Chondrocyte (in vitro differentiated cells): Measurements from ENCODE around the gene MAGIX. TPM values are rescaled to one million over a fixed set of nuclear protein-coding genes. Genes with fewer than 3 reads are reported as not detected.
A peak's percentile ranks its signal among the peaks of the same experiment; 100 is the strongest.

Source experiments
- DNase-seq: peaks from one replicate; pipeline ENCODE4 v3.0.0; 2021; ENCODE audit warnings: mixed read lengths, low spot score
- H3K27ac Mint-ChIP-seq: one replicate; pipeline ENCODE4 v1.8.0; 2021; ENCODE audit warnings: mild to moderate bottlenecking, moderate library complexity, mixed read lengths; ENCODE audit not compliant: unreplicated experiment
- H3K27me3 Mint-ChIP-seq: 2 replicates; pipeline ENCODE4 v1.8.0; 2021; ENCODE audit warnings: low read depth, mixed read lengths
- H3K36me3 Mint-ChIP-seq: 2 replicates; pipeline ENCODE4 v1.8.0; 2021; ENCODE audit warnings: low read depth, mixed read lengths
- H3K4me1 Mint-ChIP-seq: 2 replicates; pipeline ENCODE4 v1.8.0; 2021; ENCODE audit warnings: low read depth, mild to moderate bottlenecking, mixed read lengths
- H3K4me3 Mint-ChIP-seq: one replicate; pipeline ENCODE4 v1.8.0; 2021; ENCODE audit warnings: mild to moderate bottlenecking, moderate library complexity, mixed read lengths; ENCODE audit not compliant: unreplicated experiment
- H3K9me3 Mint-ChIP-seq: 2 replicates; pipeline ENCODE4 v1.8.0; 2021; ENCODE audit warnings: low read depth, mixed read lengths
- total RNA-seq: library from RNA; stranded (reverse); gene quantifications from 3 replicates; pipeline ENCODE4 v1.2.1, GENCODE V29; 2021
- TF ChIP-seq, protein P1 (sequence below): fragments of 200-600 bp; sonication (generic); IDR thresholded peaks from 2 replicates; pipeline ENCODE4 v1.5.0; 2021; ENCODE audit warnings: antibody characterized with exemption, mild to moderate bottlenecking, moderate library complexity

Gene MAGIX
- total RNA-seq, 1 donor from 2014 or later: 1.6 TPM

DNA sequence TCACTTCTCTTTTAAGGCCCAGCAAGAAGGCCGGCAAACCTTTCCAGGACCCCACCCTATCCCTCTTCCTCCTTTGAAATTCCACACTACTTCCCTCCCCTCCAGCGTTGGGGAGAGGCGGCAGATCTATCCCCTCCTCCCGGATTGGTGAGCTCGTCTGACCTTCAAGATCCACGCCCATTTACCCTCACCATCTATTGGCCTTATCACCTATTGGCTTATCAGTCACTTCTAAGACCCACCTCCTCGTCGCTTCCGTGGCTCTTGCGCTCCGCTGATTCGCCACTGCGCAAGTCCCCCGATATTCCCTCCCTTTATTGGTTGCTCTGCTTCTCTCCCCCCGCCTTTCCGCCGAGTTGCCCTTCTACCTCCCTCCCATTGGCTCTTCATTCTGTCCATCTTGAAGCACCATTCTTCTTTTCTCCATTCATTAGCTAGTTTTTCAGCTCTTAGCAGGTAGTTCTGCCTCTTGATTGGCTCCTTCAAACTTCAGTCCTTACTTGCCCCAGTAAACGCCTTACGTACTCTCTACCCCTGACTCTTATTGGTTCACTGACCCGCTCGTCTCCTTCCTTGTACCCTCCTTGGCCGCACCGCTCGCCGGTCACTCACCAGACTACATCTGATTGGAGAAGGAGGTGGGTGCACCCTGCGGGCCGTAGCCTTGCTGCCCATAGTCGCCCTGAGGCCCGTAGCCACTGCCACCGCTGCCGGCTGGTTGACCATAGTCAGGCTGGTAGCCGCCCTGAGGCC, 28.4 kb downstream of the MAGIX start:
- Mint-ChIP-seq H3K9me3 (peaks cover 4% of the 10 kb centered on the region), H3K4me1 (peaks cover 15% of the 10 kb centered on the region), H3K27ac (peak overlapping the region; percentile 88), H3K4me3 (peak overlapping the region; percentile 76), H3K36me3 (no peaks in the 10 kb centered on the region), H3K27me3 (no peaks in the 10 kb centered on the region)
- TF ChIP-seq, protein P1, sequence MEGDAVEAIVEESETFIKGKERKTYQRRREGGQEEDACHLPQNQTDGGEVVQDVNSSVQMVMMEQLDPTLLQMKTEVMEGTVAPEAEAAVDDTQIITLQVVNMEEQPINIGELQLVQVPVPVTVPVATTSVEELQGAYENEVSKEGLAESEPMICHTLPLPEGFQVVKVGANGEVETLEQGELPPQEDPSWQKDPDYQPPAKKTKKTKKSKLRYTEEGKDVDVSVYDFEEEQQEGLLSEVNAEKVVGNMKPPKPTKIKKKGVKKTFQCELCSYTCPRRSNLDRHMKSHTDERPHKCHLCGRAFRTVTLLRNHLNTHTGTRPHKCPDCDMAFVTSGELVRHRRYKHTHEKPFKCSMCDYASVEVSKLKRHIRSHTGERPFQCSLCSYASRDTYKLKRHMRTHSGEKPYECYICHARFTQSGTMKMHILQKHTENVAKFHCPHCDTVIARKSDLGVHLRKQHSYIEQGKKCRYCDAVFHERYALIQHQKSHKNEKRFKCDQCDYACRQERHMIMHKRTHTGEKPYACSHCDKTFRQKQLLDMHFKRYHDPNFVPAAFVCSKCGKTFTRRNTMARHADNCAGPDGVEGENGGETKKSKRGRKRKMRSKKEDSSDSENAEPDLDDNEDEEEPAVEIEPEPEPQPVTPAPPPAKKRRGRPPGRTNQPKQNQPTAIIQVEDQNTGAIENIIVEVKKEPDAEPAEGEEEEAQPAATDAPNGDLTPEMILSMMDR: no peak
- DNase-seq: no peak

DNA sequence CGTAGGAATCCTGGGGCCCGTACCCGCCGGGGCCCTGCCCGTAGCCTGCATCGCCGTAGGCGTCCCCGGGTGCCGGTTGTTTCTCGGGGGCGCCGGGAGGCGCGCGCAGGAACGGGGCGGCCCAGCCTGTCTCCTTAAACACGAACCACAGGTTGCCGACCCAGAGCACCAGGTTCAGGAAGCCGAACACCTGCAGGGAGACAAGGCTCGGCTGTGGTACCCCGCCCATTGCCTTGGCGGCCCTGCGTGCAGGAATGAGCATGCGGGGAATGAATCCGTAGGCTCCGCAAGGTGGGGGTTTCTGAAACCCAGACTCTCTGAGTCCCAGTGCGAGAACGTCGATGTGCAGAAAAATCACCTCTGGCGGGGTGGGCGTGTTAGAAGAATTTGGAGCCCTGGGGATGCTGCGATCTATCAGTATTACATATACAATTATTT, 29.0 kb downstream of the MAGIX start:
- Mint-ChIP-seq H3K27ac (peak overlapping the region; percentile 10), H3K9me3 (peaks cover 4% of the 10 kb centered on the region), H3K4me3 (peak overlapping the region; percentile 76), H3K36me3 (no peaks in the 10 kb centered on the region), H3K4me1 (peaks cover 15% of the 10 kb centered on the region), H3K27me3 (no peaks in the 10 kb centered on the region)
- DNase-seq: no peak
- TF ChIP-seq, protein P1: no peak

DNA sequence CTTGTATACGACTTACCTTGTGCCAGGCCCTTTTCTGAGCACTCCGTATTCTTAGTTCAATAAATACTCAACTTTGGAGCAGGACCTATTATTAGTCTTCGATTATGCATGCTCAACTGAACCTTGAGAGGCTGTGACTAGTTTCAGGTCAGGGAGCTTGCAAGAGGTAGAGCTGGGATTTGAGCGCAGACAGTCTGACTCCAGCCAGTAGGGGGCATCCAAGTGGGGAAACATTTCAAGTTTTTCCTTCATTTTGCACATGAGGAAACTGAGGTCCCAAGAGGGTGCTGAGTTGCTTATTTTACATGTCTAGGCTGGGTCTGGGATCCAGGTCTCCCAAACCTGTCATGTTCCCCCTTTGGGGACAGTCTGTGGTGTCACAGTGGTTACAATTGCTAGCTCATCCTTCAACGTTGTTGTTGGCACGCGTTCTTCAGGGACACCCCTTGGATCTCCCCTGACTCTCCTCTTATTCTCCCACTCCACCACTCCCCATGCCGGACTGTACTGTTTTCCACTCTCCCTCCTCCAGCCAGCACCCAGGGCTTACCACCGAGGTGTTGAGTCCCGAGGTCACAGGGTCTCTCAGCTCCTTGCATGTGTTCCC, 30.3 kb downstream of the MAGIX start:
- DNase-seq: no peak
- TF ChIP-seq, protein P1: peak; percentile 75
- no peak overlapping the region for H3K4me3 Mint-ChIP-seq
- peaks cover 15% of the 10 kb centered on the region for H3K4me1 Mint-ChIP-seq
- no peak overlapping the region for H3K27ac Mint-ChIP-seq
- no peaks in the 10 kb centered on the region for H3K27me3 Mint-ChIP-seq
- peaks cover 4% of the 10 kb centered on the region for H3K9me3 Mint-ChIP-seq
- no peaks in the 10 kb centered on the region for H3K36me3 Mint-ChIP-seq

DNA sequence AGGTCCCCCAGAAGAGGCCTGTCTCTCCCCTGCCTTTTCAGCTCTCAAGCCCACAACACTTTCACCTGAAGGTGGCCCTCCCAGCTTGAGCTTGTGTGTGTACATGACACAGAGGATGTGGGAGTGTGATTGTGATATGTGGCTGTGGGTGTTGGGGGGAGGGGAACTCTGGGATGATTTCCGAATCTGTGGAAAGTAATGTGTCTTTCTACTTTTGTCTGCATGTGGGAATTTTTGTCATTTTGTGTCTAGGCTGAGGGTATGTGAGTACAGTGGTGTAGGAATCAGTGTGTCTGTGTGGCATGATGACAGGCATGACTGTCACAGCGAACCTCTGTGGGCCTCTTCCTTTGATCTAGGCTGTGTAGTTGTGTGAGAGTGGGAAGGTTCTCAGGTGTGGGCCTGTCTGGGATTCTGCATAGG, 31.0 kb downstream of the MAGIX start:
- no peak for DNase-seq
- H3K4me1 Mint-ChIP-seq: peaks cover 15% of the 10 kb centered on the region

DNA sequence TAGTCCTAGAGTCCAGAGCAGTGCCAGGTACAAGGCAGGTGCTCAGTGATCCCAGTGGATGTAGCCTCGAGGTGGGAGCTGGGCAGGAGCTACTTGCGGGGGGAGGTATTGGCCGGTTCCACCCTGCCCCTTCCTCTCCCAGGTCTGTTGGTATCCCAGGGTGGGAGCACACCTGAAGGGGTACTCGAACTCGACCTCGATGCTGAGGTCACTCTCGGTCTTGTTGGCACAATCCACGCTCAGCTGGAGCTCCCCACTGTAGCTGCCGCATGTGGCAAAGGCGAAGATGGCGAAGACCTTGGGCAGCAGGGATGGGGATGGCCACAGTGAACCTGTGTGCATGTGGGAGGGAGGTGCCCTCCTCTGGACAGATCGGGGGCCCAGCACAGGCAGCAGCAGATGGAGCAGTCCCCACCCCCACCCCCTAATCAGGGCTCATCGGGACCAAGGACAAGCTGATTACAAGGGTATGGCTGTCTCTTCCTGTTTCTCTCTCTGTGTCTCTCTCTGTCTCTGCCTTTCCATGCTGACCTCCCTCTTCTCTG, 35.1 kb downstream of the MAGIX start:
- peaks cover 8% of the 10 kb centered on the region for H3K4me1 Mint-ChIP-seq
- TF ChIP-seq, protein P1: no peak
- peak; percentile 77 for DNase-seq
- no peaks in the 10 kb centered on the region for H3K27me3 Mint-ChIP-seq
- no peaks in the 10 kb centered on the region for H3K9me3 Mint-ChIP-seq
- no peak overlapping the region for H3K27ac Mint-ChIP-seq
- H3K4me3 Mint-ChIP-seq: no peak overlapping the region
- no peaks in the 10 kb centered on the region for H3K36me3 Mint-ChIP-seq

More for the DNA sequence above, 31.0 kb downstream of the MAGIX start:
- Mint-ChIP-seq H3K4me3 (no peak overlapping the region), H3K27me3 (no peaks in the 10 kb centered on the region), H3K36me3 (no peaks in the 10 kb centered on the region), H3K27ac (no peak overlapping the region), H3K9me3 (peaks cover 4% of the 10 kb centered on the region)
- TF ChIP-seq, protein P1: no peak
